ENCODE measurements around the gene FHIT.

The FHIT gene

DNA sequence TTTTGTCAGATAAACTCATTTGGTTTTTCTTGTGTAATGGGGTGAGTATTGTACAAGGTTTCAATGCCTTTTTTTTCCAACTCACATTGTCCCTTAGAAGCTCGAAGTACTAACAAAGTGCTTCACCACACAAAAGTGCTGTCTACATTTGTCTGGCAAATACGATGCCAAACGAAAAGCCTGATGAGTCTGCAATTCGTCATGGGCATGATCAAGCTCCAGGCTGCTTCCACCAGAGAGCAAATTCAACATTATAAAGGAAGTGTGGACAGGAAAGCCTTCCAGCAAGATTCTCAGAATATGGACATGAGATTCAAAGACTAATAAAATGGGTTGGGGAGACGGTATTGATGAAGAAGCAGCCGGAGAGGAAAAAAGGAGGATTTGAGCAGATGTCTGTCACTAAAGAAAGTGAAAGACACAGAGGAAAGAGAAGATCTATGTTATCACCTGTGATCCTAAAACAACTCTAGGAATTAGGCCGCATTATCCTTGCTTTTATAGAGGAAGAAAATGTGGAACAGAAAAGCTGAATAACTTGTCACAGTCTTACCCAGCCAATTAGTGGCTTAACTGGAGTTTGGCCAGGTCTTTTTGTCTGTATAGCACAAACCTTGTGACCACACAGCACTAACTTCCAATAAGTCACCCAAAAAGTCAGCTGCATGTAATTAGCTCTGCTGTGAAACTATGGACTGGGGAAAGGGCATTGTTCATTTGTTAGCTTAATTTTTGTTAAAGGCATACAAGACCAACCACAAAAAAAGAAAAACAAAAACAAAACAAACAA, 494.8 kb downstream of the FHIT start:
- DNase-seq: no peak

DNA sequence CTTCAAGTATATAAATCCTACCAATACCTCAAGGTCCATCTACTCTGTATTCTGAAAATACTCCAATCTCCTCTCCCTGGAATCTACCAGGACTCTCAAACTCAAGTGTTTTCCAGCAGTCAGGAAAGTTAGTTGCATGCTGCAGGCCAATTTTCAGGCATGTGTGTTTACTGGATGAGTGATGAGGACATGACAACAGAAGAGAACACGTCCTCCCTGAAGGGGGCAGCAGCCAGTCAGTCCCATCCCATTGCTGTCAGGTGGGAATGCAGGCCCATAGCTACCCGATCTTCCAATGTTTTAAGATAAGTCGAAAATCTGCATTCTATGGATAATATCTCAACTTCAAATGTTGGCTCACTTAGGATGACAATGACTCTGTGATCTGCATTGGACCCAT, 496.2 kb downstream of the FHIT start:
- no peak for DNase-seq

DNA sequence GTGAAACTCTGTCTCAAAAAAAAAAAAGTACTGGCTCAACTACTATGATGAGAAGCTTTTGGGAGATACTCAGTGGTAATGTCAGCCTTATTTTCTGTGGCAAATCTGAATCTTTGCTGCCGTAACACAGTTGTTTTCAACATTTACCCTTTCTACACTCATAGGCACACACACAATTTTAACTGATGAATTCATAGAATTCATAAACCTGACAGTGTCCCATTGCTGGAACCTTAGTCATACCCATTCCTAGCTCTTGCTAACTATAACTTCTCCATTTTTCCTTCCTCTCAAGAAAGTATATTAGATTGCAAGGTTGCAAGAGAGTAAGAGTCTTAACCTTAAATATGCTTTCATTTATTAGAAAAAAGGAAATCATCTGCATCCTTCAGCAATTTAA, 496.6 kb downstream of the FHIT start:
- DNase-seq: no peak

- no peak for DNase-seq
These were observed 498.4 kb downstream of the FHIT start for GRCh38 chr3:60752809-60753208.

DNA sequence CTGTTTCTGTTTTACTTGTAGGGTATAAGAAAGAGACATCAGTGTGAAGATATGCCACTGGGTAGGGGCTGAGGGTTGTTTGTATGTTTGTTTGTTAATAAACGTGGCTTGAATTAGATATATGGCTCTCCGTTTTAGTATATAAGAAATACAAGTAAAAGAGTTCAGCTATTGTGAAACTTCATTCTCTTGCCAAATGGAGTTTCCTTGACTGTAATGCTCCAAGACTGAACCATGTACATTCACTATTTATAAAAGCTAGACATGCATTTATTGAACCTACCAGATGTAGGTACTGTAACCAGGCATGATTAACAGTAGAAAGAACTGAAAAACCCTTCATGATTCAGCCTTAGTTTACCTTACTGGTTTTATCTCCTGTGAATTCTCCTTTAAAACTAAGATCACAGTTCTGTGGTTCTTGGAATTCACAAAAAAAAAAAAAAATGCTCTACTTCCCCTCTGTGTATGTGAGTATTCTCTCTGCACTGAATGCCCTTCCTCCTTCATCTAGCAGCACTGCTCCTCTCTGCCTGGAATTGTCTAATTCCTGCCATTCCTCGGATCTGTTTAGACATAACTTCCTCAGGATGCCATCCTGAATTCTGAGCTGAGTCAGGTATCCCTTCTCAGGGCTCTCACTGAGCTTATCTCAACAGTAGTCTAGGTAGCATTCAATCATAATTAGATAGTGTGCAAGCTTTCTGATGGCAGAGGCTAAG, 504.4 kb downstream of the FHIT start:
- no peak for DNase-seq

GRCh38 chr3:60746043-60746638, 505.1 kb downstream of the FHIT start:
- no peak for DNase-seq

GRCh38 chr3:60743631-60744164, 507.6 kb downstream of the FHIT start:
- no peak for DNase-seq

DNA sequence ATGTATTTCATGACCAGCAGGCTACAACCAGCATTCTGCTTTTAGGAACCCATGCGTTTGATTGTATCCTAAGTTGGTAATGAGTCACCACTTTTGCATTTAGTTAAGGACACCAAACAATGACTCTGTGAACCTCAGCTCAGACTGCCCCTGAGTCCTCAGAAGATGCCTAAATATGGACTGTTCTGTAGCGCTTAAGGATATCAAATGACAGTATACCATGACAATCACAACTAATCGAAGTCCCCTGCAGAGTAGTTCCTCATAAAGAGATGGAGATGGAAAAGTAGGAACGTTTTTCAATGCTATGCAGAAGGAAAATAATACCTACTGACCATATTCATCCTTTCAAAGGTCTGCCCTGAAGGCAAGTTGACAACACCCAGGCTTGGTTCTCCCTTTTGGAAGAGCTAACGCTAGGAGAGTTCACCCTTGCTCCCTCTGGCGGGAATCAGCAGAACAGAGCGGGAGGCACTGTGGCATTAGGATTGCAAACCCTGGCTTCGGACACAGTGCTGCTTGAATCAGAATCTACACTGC, 508.6 kb downstream of the FHIT start:
- no peak for DNase-seq

GRCh38 chr3:60737633-60738399, 513.4 kb downstream of the FHIT start:
- DNase-seq: no peak

DNA sequence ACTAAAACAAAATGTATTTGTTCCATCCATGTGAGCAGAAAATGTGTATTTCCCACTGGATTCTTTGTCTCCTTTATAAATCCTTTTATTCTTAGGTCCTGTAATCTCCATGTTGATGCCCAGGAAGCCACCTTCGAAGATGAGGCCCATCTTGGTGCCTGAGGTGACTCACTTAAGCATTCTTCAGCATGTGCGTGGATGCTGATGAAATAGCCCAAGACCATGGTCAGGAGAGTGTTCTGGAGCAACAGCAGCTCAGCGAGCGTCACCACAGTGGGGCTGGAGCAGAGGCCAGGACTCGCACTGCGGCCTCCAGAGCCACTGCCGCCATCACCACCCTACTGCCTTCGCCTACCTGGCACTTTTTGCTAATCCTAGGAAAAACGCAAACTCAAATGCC, 520.9 kb downstream of the FHIT start:
- no peak for DNase-seq

DNA sequence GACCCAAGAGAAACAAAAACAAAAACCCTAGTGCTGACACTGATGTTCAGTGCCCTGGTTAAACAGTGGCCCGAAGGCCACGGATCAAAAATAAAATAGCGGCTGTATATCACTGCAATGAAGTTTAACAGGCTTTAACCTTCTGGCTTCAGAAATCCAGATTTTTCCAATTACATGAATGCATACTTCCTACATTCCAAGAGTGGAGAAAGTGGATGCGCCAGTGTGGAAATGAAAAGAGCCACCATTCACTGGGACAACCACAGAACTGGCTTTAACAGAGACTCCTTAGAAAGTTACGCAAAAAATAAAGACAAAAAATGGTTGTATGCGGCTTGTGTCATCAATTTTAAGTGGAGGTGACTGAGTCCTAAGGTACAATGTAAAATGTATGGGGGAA, 522.2 kb downstream of the FHIT start:
- no peak for DNase-seq

DNA sequence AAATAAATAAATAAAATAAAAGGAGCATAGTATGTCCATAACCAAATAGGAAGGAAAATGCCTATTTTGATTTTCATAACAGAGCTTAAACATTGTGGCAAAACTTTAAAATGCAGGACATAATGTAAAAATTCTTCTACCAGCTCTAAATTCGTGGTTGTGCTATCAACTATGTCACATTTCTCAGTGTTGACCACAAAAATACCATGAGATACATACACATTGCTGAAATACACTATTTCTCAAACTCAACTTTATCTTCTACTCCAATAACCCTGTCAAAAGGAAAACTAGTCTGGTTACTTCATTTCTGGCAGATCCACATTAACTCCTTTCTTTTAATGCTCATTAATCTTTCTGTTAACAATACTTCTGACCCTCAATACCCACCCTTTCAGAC, 523.2 kb downstream of the FHIT start:
- DNase-seq: no peak

- DNase-seq: no peak
These were observed 530.5 kb downstream of the FHIT start for GRCh38 chr3:60720736-60721135.

DNA sequence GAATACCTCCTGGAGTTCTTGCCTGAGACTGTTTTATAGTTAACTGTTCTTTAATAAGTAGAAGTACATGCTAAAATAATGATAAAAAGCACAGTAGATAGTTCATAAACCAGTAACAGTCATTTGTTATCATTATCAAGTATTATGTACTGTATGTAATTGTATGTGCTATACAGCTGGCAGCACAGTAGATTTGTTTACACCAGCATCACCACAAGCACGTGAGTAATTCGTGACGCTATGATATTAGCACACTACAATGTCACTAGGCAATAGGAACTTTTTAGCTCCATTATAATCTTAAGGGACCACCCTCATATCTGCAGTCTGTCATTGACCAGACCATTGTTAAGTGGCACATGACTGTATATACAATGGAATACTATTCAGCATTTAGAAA, 534.7 kb downstream of the FHIT start:
- DNase-seq: no peak

DNA sequence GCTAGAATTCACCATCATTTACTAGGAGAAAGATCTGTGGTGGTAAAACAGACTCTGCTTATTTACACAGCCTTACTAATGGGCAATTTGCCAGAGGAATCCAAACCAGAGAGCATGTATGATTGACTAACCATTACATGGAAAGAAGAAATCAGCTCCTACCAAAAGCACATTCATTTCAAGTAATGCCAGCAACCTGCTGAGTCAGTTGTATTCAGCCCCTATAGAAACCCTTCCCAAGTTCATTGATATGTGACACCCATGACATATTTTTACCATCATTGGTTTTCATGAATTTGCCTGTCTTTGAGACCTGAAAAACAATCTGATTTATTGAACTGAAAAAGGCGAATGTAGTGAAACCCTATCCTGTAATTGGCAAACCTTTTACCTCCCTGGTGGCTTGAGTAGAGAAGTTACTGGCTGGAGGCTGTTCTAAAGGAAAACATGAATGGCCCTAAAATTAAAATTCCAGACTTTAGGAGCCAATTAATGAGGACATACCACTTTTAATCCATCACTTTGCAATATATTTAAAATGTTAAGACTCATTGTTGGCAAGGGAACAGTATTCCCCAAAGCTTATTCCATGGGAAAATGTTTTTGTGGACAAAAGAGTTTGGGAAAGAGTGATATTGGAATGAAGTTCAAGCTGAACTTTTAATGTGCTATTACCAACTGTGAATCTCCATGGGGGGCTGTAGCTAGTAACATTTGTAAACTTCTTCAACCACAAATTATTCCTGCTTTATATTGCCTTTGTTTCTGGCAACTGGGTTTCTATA, 542.9 kb downstream of the FHIT start:
- DNase-seq: no peak

GRCh38 chr3:60707452-60708020, 543.7 kb downstream of the FHIT start:
- no peak for DNase-seq

DNA sequence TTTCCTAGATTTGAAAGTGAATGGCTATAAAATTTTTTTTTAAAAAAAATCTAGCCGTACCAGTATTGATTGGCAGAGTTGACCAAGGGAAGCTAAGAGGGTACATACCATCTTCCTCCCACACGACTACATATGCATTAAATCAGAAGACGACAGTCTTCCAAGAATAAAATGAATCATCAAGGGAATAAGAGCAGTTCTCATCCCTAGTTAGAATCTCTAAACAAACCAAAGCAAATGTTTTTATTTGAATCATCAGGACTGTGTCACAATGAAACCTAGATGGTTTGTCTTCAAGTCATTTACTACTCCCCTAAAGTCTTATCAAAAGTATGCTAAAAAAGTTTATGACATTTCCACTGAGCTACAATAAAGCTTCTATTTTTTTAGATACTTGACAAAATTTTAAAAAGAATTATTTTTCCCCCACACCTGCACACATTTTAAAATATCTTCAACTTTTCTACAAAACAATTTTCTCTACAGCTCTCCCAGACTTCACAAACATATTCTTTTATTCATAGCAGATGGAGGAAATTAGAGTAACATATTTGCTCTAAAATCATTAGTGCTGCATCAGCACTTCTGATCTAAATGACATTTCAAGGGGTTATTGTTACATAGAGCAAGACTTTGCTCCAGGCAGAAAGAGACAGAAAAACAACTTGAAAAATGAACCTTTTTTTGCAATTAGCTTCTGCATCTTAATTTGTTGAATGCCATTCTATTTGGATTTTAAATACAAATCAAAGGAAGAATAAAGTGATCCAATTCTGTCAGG, 547.1 kb downstream of the FHIT start:
- no peak for DNase-seq

DNA sequence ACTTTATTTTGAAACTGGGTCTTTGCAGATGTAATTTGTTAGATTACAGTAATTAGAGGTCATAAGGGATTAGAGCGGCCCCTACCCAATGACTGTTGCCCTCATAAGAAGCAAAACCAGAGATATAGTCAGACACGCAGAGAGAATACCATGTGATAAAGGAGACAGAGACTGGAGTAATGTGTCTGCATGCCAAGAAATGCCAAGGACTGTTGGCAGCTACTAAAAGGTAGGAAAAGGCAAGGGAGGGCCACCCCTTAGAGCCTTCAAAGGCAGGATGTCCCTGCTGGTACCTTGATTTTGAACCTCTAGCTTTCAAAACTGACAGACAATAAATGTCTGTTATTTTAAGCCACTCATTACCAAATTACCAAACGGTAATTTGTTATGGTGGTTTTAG, 548.2 kb downstream of the FHIT start:
- DNase-seq: no peak

GRCh38 chr3:60698117-60698516, 553.1 kb downstream of the FHIT start:
- no peak for DNase-seq

- no peak for DNase-seq
These were observed 554.1 kb downstream of the FHIT start for GRCh38 chr3:60697132-60697531.
